Prostate gland (tissue), 2 donors: Measurements from ENCODE around the gene ABHD10. TPM values are rescaled to one million over a fixed set of nuclear protein-coding genes. Genes with fewer than 3 reads are reported as not detected.

Experiments used
- DNase-seq: peaks from one replicate; pipeline ENCODE4 v3.0.0-alpha.2; 2019; ENCODE audit warnings: low spot score
- H3K27ac ChIP-seq, 2 donors: fragments of 200-600 bp; sonication (generic); 2 replicates each; pipeline ENCODE4 v1.5.1; 2017 to 2019
- H3K27me3 ChIP-seq: fragments of 200-600 bp; sonication (generic); replicated peaks from 2 replicates; pipeline ENCODE4 v1.5.1; 2019; ENCODE audit not compliant: insufficient read depth
- H3K36me3 ChIP-seq, 2 donors: fragments of 200-600 bp; sonication (generic); 1 replicate in 1 of 2; 2 replicates in 1 of 2; pipeline versions ENCODE4 v1.5.1 to v1.8.1; 2017 to 2019
- H3K4me1 ChIP-seq: fragments of 200-600 bp; sonication (generic); replicated peaks from 2 replicates; pipeline ENCODE4 v1.5.1; 2019
- H3K4me3 ChIP-seq, 2 donors: fragments of 200-600 bp; sonication (generic); 2 replicates each; pipeline ENCODE4 v1.5.1; 2017 to 2019
- H3K9me3 ChIP-seq: fragments of 200-600 bp; sonication (generic); 2 replicates; pipeline ENCODE4 v1.5.1; 2017
- POLR2A ChIP-seq: fragments of 450-650 bp; IDR thresholded peaks from one replicate; pipeline ENCODE4 v1.6.1; 2016; ENCODE audit warnings: antibody characterized with exemption, mild to moderate bottlenecking
- POLR2AphosphoS5 ChIP-seq: sonication (generic); formaldehyde crosslinking; IDR thresholded peaks from one replicate; pipeline ENCODE4 v1.6.1; 2017; ENCODE audit warnings: antibody characterized with exemption
- WGBS: methylation state at CpG from one replicate; pipeline ENCODE4 v1.1.5; 2018; 5-methylcytosine and 5-hydroxymethylcytosine counted together
- intact Hi-C: fragments of 100-400 bp; cut with DNase I; formaldehyde crosslinking; loops from one replicate; pipeline ENCODE4 v1.14.2; 2022
- total RNA-seq, 2 donors: library from RNA; depleted of rRNA; stranded (reverse); fragments of >200 nt; gene quantifications; one replicate each; pipeline ENCODE4 v1.1.0, GENCODE V29; 2016
- TF ChIP-seq, protein P1 (sequence below), 4 experiments: fragments of 200-600 bp in 2 of 4; fragments of 450-650 bp in 2 of 4; sonication (generic) in 2 of 4; IDR thresholded peaks; 1 replicate in 3 of 4; 2 replicates in 1 of 4; pipeline ENCODE4 v1.5.1; 2016 to 2019; ENCODE audit warnings: antibody characterized with exemption in 4 of 4, mild to moderate bottlenecking in 2 of 4, moderate library complexity in 2 of 4

ABHD10 gene
- total RNA-seq, 2 donors from 2014 or later: 36.3 to 40.1 TPM

DNA sequence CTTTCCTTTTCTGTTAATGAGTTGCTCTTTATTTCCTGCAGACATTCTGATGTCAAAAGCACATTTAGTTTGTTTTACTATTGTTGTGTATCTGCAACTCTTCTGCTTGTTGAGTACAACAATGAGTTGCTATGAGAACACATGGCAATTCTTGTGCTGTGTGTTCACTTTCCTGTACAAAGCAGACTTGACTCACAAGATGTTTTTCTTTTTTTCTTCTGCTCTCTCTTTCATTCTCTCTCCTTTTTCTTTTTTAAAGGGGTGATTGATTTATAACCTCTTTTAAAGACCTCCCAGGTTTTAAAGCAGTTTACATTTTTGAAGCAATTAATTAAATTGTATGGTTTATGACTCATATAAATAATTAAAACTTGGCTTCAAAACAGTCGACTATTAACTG is 31.6 kb upstream of the ABHD10 start:
- Histone ChIP-seq H3K27me3 (no peaks in the 10 kb centered on the region), H3K27ac (no peak overlapping the region), H3K9me3 (no peaks in the 10 kb centered on the region), H3K4me1 (no peaks in the 10 kb centered on the region), H3K36me3 (no peaks in the 10 kb centered on the region), H3K4me3 (no peak overlapping the region)
- no peak for TF ChIP-seq POLR2A
- TF ChIP-seq, protein P1, sequence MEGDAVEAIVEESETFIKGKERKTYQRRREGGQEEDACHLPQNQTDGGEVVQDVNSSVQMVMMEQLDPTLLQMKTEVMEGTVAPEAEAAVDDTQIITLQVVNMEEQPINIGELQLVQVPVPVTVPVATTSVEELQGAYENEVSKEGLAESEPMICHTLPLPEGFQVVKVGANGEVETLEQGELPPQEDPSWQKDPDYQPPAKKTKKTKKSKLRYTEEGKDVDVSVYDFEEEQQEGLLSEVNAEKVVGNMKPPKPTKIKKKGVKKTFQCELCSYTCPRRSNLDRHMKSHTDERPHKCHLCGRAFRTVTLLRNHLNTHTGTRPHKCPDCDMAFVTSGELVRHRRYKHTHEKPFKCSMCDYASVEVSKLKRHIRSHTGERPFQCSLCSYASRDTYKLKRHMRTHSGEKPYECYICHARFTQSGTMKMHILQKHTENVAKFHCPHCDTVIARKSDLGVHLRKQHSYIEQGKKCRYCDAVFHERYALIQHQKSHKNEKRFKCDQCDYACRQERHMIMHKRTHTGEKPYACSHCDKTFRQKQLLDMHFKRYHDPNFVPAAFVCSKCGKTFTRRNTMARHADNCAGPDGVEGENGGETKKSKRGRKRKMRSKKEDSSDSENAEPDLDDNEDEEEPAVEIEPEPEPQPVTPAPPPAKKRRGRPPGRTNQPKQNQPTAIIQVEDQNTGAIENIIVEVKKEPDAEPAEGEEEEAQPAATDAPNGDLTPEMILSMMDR (IDR thresholded peaks at IDR 0.05): no peak
- TF ChIP-seq POLR2AphosphoS5: no peak
- 3% methylated on average over 1 of the region's 1 CpG for WGBS
- no peak for DNase-seq
- intact Hi-C loops: no loop called here

DNA sequence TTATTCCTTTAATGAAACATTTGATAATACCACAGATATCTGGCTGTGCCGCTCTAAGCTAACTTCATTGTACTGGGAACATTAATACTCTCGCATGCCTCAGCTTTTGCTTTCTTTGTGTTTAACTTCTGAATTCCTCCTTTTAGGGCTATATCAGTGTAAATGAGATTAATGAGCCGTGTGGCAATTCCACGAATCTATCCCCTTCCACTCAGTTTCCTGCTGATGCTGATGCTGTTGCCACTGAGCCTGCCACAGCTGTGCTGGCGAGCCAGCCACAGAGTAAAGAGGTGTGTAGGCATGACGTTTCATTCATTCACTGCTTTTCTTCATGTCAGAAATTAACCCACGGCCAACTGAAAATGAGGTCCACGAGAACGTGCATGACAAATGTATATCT is 30.0 kb upstream of the ABHD10 start:
- no peak for DNase-seq
- TF ChIP-seq, protein P1 (IDR thresholded peaks at IDR 0.05): no peak
- TF ChIP-seq POLR2AphosphoS5 (no peak), POLR2A (no peak)
- Histone ChIP-seq H3K4me1 (no peaks in the 10 kb centered on the region), H3K27me3 (no peaks in the 10 kb centered on the region), H3K27ac (no peak overlapping the region), H3K36me3 (no peaks in the 10 kb centered on the region), H3K9me3 (no peaks in the 10 kb centered on the region), H3K4me3 (no peak overlapping the region)
- intact Hi-C loops: no loop called here
- 89% methylated on average over 9 of the region's 9 CpGs for WGBS

DNA sequence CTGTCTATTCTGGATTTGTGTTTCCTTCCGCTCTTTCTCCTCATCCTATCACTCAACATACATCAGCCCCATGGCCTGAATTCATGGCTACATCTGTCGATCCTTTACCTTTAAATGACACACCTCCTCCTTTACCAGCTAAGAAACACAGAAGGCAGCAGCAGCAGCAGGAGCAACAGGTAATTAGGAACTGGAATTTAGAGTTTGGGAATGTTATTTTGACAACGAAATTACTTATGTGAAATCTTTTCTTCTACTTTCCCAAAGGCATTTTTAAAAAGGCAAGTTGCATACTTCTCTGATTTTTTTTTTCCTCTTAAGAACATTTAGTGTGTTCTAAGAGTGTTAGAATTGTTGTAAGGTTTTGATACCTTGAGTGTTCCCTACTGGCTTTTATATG is 29.1 kb upstream of the ABHD10 start:
- DNase-seq: no peak
- no peak overlapping the region for H3K4me3 ChIP-seq
- TF ChIP-seq, protein P1 (IDR thresholded peaks at IDR 0.05): no peak
- TF ChIP-seq POLR2AphosphoS5 (no peak), POLR2A (no peak)
- H3K36me3 ChIP-seq: no peaks in the 10 kb centered on the region
- 82% methylated on average over 3 of the region's 3 CpGs for WGBS
- intact Hi-C loops: no loop called here
- no peaks in the 10 kb centered on the region for H3K9me3 ChIP-seq
- no peaks in the 10 kb centered on the region for H3K27me3 ChIP-seq
- H3K27ac ChIP-seq: no peak overlapping the region
- H3K4me1 ChIP-seq: no peaks in the 10 kb centered on the region

DNA sequence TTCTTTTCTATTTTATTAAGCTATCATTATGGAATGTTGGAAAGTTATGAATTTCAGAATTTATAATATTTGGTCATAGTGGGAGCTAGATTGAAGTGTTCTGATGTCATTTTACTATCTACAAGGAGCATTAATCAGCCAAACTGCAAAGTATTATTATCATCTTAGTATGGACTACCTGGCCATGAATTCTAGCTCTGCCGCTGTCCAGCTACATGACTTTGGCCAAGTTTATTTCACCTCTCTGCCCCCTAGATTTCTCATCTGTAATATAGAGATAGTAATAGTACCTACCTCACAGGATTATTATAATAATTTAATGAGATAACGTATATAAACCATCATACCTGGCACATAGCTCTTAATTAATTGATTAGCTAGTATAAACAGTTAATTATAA is 27.8 kb upstream of the ABHD10 start:
- H3K9me3 ChIP-seq: no peaks in the 10 kb centered on the region
- H3K27me3 ChIP-seq: no peaks in the 10 kb centered on the region
- no peak overlapping the region for H3K27ac ChIP-seq
- intact Hi-C loops: no loop called here
- H3K4me1 ChIP-seq: no peaks in the 10 kb centered on the region
- H3K4me3 ChIP-seq: no peak overlapping the region
- no peak for DNase-seq
- WGBS: 96% methylated on average over 2 of the region's 2 CpGs
- no peak for TF ChIP-seq POLR2A
- TF ChIP-seq, protein P1 (IDR thresholded peaks at IDR 0.05): no peak
- TF ChIP-seq POLR2AphosphoS5: no peak
- H3K36me3 ChIP-seq: no peaks in the 10 kb centered on the region

DNA sequence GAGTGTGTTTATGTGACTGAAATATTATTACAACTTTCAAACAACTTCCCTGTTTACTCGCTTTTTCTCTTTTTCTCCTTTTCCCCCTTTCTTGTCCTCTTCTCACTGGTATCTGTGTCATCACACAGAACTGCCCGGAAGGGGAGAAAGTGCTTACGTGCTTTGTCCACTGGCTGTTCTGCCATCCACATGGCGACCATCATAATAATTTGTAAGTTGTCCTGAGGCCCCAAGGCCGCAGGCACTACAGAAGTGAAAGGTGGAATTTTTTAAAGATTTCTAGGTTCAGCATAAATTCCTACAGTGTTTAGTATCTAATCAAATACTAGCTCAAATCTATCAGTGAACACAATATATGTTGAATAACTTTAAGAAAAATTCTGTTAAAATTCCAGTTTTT is 26.7 kb upstream of the ABHD10 start:
- no peaks in the 10 kb centered on the region for H3K9me3 ChIP-seq
- H3K36me3 ChIP-seq: no peaks in the 10 kb centered on the region
- H3K4me3 ChIP-seq: no peak overlapping the region
- no peak for DNase-seq
- no peaks in the 10 kb centered on the region for H3K27me3 ChIP-seq
- 97% methylated on average over 5 of the region's 5 CpGs for WGBS
- intact Hi-C loops: no loop called here
- TF ChIP-seq POLR2AphosphoS5 (no peak), POLR2A (no peak)
- TF ChIP-seq, protein P1 (IDR thresholded peaks at IDR 0.05): no peak
- H3K27ac ChIP-seq: no peak overlapping the region
- no peaks in the 10 kb centered on the region for H3K4me1 ChIP-seq
